Endometrium (tissue), 2 donors: ENCODE results near the gene THRA.

Source experiments
- FAIRE-seq: peaks from 2 replicates; lab custom pipeline; 2012; peaks lifted over from hg19 to GRCh38; lab: Jason Lieb, UNC
- donor health status: control.
- donor health status: control.

Gene THRA

DNA sequence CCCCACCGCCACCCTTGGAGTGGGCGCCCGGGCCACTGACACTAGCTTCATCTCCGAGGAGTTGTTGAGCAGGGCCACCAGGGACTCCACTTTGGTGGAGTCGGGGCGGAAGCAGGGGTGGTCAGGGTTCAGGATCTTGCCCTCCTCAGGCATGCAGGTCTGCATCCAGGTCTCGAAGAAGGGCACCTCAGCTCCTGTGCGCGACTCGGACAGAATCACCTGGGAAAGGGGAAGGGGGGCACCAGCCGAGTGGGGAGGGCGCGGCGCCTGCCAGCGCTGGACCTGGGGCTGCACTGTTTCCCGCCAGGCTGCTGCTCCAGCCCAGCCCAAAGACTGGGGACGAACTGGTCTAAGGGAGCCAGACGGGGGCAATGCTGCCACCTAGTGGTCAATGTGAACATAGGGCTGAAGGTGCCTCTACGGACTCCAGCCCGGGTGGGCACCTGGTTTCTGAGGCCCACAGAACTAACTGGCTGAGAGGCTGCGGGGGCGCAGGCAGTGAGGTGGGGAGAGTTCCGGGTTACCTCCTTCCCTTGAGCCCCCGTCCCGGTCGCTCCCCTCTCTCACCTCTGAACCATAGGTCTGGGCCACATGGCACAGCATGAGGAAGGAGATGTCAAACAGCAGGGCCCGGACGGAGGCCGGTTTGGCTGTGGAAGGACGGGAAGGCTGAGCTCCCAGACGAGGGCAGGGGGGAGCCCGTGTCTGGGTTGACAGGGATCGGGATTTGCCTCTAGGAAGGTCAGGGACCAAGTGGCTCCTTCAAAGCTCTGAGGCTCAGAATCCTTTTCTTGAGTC, 35.8 kb upstream of the THRA start:
- no peak for FAIRE-seq

DNA sequence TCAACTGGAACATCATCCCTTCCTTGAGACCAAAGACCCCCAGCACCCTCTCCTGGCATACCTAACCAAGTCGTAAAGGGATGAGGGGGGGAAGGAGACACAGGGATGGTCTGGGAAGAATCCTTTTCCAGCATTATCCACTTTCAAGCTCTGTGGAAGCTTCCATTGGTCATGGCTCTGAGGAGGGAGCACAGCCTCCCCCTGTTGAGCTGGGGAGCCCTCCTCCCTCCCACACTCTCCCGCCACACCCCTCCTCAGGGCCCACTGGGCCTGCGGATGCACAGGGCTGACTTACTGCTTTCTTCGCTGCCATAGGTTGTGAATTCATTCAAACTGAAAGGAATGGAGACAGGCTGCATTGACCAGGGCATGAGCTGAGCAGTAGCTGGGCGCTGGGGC, 35.2 kb upstream of the THRA start:
- FAIRE-seq, result no peak

DNA sequence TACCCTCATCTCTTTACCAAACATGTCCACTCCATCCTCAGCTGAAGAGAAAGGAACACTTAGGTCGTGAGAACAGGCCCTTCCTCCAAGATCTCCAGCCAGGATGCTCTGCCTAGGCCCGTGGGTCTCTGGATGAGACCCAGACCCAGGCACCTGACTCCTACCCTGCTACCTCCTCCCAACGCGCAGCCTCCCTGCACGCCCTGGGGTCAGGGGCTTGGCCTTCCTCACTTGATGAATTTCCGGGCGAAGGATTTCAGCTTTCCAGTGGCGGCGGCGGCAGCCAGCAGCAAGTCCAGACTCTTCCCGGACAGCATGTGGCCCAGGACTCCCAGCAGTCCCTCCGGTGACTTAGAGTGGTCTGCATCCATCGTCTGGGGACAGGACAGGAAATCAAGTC, 34.2 kb upstream of the THRA start:
- no peak for FAIRE-seq

DNA sequence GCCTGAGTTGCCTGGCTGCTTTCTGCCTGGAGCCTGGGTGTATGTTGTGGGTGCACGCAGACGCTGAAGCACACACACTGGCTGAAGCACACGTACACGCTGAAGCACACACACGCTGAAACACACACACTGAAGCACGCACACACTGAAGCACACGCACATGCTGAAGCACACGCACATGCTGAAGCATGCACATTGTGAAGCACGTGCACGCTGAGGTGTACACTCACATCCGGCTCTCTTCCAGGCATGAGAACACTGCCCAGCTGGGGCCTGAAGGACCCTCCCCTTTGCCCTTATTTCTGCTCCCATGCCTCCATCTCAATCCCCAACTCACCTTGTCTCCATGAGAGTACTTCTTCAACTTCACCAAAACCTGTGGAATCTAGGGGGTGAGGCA, 31.1 kb upstream of the THRA start:
- no peak for FAIRE-seq

DNA sequence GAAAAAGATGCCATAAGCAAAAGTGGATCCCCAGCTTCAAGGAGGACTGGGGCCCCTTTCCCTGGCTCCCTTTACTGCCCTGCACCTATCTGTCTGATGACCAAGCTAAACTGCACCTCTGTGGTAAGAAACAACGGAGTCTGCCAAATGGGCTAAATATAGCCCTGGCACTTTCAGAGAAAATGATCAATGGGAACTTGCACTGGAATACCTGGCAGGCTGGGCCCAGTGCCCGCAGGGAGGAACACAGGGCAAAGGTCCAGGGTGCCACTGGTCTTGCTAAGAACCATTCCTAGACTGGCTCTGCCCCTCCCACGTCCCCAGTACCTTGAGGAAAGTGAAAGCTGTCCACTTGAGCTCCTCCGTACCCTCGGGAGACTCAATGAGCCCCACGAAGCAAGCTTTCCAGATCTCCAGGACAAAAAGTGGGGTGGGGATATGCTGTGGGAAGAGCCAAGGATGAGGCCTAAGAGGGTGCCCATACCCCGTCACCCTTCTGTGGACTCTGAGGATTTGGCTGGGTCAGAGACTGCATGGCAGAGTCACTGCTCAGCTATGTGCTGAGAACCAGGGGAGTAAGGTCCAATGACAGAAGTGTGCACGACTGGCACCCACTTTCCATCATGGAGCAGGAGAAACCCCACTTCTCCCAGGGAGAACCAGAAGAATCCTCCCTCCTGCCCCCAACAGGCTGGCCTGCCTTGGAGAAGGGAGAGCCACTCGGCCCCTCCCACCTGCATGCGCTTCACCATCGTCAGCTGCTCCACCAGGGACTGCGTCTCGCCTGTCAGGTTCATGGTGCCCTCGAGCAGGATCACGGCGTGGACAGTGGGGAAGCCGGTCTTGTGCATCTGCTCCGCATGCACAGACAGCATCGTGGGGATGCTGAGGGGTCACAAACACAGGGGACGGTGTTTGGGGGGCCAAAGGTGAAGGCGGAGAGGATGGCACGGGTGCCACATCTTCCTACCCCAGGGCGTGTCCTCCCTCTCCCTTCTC, 30.1 kb upstream of the THRA start:
- FAIRE-seq, result no peak

DNA sequence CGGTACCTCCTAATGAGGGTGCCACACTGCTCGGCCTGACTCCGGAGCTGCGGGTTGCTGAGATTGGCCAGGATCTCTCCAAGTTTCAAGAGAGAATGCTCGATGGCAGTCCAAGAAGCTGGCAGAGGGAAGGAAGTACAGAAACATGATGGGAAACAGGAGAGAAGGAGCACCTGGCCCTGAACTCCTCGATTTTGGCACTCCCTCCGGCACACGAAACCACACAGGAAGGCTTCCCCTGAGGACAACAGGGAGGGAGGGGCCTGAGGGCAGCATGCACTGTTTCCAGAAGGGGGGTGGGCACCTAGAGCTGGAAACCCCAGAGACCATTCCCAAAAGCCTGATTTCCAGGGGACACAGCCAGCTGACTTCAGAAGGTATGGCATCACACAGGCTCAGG, 29.4 kb upstream of the THRA start:
- FAIRE-seq, result no peak

DNA sequence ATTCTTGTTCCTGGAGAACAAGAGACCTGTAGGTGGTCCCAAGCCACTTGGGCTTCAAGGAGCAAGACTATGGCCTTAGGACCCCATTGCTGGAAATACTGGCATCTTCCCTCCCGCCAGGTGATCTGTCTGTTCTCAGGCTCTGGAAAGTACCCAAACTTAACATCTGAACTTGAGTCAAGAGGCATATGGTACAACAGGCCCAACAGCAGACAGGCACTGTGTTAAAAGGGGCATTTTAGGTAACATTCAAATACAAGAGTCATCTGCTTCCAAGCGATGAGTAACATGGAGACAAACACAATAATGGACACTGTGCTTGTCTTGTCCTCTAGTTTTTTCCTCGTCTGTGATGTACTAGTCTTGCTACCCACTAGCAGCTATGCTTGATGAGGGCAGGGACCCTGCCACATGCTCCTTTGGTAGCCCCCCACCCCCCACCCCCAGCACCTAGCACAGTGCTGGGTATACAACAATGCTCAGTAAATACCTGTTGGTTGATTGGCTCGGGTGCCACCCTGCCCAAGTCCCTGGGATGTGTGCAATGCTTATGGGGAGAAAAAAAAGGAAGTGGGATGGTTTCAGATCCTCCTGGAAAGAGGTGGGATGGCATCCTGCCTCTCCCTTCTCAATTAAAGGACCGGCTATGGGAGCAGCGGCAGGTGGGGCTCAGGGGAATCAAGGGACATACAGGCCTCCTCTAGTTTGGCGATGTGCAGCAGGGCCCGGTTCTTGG, 28.2 kb upstream of the THRA start:
- FAIRE-seq, result no peak

DNA sequence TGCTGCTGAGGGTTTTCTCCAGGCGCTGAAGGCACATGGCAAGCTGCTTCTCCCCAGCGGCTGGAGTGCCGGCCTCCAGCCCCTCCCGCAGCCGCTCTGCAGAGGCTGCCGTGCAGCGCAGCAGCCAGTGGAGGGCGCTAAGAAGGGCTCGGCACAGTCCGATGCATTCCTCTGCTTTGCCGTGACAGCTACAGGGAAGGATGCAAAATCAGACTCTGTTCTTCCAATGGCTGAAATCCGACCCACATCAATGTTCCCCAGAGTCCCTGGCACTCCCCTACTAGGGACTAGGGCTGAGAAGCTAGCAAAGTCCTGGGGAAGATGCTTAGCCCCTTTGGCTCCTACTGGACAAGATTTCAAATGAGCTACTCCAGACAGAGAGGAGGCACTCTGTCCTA, 27.6 kb upstream of the THRA start:
- no peak for FAIRE-seq

DNA sequence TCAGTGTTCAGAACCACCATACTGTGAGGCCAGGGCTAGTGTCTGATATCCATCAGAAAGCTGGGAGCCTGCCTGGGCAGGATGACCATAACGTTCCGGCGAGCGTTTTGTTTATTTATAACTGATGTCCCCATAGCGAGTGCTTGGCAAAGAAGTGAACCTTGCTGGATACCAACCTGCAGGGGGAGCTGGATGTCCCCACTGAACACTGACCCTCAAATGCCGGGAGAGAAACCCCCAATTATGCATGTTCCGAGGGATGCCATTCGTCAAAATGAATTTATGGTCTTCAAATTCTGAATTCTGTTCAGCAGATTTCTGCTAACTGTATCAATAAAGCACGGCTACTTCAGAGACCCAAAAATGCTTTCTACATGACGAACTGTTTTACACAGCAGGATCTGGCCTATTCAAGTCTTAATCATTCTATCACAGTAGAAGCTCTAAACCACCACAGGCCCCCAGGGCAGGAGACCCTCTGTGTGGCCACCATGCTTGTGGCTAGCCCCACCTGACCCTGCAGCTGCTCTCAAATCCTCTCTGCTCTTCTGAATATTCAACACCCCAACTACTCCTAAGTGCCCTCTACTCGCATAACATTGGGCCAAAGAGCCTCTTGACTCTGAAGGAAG, 23.8 kb upstream of the THRA start:
- FAIRE-seq, result peak; percentile 50

DNA sequence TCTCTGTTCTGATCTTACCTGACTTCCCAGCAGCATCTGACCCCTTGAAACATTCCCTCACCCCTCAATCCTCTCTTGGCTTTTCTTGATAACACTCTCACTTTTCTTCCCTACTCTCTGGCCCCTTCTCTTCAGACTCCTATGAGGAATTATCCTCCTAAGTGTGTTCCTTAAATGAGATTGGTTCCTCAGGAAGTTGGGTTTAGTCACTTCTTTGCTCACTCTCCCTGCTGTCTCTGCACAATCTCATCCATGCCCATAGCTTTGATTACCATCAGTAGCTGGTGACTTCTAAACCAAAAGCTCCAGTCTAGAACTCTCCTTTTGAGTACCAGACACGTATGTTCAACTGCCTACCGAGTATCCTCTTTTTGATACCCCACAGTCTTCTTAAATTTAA, 21.6 kb upstream of the THRA start:
- FAIRE-seq, result no peak

DNA sequence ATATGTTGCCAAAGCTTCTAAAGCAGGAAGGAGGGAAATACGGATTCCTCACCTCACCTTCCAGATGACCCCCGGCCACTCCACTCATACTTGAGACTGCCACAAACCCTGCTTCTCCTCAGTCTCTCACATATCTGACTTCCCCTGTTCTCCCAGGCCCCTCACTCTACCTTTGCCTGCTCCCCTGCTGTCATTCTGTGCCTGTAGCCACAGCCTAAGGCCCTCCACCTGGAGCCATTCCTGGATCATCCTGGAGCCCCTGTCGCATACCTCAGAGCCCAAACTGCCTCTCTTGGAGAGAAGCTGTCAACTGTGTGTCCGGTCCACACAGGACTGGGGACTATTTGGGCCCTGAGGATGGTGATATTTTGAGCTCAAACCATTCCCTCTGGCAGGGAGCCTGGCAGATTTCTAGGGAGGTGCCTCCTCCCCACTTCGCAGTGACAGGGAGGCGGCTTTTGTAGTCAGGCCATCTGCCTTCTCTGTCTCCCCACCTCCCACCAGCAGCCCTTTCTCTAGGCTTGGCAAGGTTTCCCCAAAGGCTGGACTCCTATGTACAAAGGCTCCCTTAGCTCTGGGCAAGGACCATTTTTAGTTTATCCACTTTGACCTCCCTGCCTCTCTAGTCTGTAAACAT, 6.3 kb upstream of the THRA start:
- FAIRE-seq, result no peak

DNA sequence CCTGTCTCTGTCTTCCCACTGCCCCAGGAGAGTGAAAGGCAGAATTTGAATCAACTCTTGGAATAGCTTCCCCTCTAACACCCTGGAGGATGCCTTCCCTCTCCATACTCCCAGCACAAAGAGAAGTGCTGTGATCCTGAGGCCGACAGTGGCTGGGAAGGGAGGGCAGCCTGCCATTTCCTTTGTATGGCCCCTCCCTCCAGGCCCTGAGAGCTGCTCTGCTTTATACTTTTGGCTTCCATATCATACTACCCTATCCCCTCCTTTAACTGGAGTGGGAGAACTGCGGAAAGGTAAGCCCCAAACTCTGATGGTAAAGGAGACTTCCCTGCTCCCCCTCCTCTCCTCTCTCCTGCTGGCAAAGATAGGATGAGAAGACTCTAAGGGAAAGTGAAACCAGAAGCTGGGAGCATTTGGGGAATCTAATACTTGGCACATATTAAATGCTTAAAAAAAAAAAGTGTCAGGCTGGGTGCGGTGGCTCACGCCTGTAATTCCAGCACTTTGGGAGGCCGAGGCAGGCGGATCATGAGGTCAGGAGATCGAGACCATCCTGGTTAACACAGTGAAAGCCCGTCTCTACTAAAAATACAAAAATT, 4.5 kb upstream of the THRA start:
- FAIRE-seq, result no peak

DNA sequence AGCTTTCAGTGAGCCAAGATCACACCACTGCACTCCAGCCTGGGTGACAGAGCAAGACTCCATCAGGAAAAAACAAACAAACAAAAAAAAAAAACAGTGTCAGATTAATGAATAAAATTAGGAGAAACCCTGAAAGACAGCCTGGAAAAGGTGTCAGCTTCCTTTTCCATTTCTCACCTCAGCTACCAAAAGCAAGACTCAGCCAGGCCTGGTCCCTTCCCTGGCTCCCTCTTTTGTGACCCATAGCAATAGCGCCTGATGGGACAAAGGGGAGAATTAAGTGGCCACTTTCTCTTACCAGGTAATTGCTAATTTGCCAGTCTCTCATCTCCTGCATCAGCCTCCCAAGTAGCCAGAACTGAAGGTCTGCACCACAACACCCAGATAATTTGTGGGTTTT, 3.9 kb upstream of the THRA start:
- FAIRE-seq, result no peak

DNA sequence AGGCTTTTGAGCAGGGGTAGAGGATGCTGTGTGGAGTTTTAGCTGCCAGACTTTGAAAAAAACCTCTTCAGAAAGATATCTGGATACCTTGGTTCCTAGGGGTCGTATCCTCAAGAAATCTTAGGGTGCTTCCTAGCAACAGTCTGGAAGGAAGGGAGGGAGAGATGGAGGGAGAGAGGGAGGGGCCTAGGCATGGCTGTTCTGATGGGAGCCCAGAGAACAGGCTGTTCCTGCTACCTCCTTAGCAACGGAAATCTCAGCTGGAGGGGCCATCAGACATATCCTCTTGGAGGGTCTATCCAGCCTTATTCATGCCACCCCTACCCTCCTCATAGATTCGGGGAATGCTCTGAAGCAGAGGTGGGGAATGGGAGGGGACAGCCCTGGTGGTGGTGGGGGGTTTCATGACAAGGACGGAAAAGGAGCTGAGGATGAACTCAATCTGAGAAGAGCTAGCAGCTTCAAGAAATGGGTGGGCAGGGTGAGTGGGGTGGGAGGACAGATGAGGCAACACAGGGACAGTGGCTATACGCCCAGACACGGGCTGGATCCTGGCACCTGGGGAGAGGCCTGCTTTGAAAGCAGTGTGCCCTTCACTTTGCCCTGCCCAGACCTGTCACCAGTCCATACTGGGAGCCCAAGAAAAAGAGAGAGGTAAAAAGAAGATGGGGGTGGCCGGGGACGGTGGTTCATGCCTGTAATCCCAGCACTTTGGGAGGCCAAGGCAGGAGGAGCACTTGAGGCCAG, 2.9 kb upstream of the THRA start:
- no peak for FAIRE-seq

DNA sequence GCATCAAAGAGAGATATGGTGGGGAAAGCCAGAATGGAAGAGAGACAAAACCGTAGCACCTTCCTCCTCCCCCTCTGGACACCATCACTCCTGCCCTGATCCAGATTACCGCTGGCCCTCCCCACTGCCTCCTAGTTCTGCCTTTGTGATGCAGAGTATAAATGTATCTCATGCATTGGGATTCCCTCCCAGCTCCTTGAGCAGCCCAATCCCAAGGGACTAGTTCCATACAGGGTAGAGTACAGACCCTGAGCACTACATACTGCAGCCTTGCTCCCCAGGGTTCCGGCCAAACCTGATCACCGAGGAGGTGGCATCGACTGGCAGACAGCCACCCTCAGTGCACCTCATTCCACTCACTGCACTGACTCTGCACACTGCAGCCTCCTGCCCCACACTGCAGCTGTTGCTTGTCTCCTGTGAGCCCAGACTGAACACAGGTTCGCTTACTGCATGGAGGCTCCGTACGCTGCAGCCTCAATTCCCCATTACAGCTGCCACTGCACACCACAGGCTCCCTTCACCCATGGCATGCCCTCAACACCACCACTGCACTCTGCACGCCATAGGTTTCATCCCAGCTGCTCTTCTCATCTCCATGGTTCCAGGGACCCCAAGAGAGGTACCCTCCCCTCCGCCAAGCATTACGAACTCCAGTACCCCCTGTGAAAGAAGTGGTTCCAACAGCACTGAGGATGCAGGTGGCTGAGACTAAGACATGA, 1.7 kb upstream of the THRA start:
- no peak for FAIRE-seq

DNA sequence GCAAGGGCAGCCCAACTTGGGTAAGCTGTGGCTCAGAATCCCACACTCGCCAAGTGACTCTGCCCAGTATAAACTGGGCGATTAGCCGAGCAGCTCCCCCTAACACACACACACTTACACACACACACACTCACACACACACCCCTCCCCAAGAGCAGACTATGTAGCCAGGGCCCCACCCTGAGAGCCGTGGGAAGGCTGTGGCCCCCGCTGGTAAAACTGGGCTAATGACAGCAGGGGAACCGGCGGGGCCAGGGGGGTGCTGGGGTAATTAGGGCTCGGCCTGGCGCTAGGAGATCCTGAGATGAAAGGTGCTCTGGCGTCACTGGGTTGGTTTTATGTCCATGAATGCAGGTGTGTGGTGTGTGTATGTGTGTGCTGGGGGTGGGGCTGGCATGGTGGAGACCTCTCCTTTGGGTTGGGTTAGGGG, 1.1 kb upstream of the THRA start:
- no peak for FAIRE-seq

DNA sequence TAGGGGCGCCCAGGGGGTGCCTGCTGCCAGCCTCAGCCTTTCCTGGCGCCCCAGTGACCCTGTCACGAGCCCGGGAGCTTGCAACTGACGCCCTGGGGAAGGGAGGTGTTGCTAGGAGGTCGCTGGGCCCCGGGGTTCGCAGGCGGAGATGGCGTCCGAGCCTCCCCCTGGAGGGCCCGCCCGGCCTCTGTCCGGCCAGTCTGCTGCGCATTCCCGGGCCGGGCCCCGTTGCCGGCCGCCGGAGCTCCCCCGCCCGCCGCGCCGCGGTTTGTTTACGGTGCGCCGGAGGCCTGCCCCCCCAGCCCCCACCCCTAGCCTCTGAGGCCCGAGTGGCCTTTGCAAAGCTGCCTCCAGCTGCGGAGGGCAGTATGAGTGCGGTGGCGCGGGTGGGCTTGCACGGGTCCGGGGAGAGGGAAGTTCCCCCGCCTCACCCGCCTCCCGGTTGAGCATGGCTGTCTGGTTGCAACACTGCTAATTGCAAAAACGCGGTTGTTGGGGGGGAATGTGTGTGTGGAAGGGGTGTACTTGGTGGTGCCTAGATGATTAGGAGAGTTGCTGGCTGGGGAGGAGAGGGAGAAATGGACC, 514 bp downstream of the THRA start:
- FAIRE-seq, result no peak

DNA sequence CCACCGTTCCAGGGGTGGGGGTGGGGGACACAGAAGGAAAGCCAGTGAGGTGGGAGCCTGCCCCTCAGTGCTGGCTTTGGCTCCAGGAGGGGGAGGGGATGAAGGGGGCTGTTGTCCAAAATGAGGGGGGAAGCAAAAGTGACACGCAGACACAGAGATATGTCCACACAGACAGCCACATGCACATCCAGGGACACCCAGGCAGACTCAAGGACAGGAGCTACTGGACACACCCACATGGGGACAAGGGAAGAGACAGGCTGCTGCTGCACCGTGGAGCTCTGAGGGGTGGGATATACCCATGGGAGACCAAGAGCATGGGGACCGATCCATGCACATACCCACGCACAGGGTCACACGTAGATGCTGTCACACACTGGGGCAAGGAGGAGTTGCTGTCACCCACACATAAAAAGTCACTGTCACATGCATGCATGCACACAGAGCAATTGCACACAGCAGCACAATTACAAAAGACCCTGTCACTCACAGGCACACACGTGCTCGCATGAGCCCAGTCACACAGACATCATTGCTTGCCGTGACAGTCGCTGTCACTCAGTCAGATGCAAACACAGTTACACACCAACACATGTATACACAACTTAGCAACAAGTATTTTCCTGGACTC, 1.3 kb downstream of the THRA start:
- no peak for FAIRE-seq
